Choroid plexus epithelial cell (primary cell): Measurements from ENCODE around the gene SPTLC3.
"Not testable (repeated sequence)": the region's sequence is repeated elsewhere in the genome, so short reads cannot be mapped to it uniquely, and the experiment has no call there.

Experiments
- DNase-seq: peaks from one replicate; pipeline ENCODE4 v3.0.0-alpha.2; 2010; ENCODE audit warnings: low read depth
- H3K4me3 ChIP-seq: 2 replicates; pipeline ENCODE4 v1.5.1; 2011; ENCODE audit warnings: low read depth, mild to moderate bottlenecking, control low read depth, low read length, moderate library complexity
- TF ChIP-seq, protein P1 (sequence below): conservative IDR thresholded peaks from 2 replicates; pipeline ENCODE4 v1.5.1; 2011; ENCODE audit warnings: low read depth, mild to moderate bottlenecking, control low read depth, inconsistent platforms, low read length, moderate library complexity

Gene SPTLC3

DNA sequence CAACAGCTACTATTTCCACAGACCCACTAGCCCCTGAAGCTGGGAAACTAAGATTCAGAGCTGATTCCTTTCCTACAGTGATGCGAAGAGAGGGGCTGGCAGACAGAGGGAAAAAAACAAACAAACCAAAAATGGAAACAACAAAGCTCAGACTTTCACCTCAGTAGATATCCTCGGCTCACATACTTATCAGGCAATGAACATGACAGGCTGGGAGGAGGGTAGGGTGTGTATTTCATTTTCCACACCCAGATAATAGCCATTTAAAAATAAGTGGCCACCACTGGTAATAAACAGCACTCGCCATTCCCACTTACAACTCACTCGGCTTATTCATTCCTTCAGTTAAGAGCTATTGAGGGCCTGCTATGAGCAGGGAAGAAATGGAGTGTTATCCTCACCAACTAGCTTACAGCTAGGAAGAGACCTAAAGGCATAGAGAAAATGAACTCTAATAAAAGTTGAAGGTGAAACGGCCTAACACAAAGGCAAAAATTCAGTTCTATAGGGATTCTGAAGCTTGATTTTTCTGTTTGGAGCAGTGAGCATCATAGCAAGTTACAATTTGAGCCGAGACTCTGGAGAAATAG lies 32.0 kb upstream of the SPTLC3 start:
- TF ChIP-seq, protein P1, sequence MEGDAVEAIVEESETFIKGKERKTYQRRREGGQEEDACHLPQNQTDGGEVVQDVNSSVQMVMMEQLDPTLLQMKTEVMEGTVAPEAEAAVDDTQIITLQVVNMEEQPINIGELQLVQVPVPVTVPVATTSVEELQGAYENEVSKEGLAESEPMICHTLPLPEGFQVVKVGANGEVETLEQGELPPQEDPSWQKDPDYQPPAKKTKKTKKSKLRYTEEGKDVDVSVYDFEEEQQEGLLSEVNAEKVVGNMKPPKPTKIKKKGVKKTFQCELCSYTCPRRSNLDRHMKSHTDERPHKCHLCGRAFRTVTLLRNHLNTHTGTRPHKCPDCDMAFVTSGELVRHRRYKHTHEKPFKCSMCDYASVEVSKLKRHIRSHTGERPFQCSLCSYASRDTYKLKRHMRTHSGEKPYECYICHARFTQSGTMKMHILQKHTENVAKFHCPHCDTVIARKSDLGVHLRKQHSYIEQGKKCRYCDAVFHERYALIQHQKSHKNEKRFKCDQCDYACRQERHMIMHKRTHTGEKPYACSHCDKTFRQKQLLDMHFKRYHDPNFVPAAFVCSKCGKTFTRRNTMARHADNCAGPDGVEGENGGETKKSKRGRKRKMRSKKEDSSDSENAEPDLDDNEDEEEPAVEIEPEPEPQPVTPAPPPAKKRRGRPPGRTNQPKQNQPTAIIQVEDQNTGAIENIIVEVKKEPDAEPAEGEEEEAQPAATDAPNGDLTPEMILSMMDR, result no peak
- no peak for DNase-seq
- no peak overlapping the region for H3K4me3 ChIP-seq

DNA sequence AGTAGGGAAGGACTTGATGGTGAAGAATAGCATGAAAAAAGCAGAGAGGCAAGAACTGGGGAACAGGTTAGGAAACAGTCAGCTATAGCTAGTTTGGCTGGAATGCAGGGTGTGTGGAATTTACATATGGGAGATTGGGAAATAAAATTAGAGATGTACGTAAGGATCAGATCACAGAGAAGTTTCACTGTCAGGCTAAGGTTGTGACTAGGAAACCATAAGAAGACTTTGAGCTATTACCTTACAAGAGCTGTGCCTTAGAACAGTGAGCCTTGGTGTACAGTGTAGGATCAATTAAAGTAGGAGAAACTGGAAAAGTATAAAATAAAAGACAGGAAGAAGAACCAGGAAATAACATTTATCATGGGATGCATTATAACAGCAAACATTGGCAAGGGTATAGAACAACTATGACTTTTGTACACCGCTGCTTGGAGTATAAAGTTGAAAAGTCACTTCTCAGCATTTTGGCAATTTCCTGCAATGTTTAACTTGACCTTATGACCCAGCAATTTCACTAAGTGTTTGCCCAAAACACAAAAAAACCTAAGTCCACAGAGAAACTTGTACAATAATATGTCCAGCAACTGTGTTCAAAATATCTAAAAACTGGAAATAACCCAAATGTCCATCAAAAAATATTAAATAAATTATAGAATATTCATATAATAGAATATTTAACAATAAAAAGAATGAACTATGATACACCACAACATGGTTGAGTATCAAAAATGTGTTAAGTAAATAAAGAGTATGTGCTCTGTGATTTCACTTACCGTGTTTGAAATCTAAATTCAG lies 31.2 kb upstream of the SPTLC3 start:
- no peak overlapping the region for H3K4me3 ChIP-seq
- TF ChIP-seq, protein P1, result no peak
- no peak for DNase-seq

DNA sequence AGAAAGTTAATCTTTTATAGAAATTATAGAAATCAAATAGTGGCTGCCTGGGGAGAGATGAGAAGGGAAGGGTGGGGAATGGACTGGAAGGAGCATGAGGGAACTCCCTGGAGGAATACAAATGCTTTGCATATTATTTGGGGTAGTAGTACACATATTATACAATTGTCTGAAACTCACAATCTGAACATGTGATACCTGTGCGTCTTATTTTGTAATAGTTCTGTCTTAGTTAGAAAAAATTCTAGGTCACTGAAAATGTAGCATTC lies 30.7 kb upstream of the SPTLC3 start:
- H3K4me3 ChIP-seq, result no peak overlapping the region
- TF ChIP-seq, protein P1, result no peak
- no peak for DNase-seq

DNA sequence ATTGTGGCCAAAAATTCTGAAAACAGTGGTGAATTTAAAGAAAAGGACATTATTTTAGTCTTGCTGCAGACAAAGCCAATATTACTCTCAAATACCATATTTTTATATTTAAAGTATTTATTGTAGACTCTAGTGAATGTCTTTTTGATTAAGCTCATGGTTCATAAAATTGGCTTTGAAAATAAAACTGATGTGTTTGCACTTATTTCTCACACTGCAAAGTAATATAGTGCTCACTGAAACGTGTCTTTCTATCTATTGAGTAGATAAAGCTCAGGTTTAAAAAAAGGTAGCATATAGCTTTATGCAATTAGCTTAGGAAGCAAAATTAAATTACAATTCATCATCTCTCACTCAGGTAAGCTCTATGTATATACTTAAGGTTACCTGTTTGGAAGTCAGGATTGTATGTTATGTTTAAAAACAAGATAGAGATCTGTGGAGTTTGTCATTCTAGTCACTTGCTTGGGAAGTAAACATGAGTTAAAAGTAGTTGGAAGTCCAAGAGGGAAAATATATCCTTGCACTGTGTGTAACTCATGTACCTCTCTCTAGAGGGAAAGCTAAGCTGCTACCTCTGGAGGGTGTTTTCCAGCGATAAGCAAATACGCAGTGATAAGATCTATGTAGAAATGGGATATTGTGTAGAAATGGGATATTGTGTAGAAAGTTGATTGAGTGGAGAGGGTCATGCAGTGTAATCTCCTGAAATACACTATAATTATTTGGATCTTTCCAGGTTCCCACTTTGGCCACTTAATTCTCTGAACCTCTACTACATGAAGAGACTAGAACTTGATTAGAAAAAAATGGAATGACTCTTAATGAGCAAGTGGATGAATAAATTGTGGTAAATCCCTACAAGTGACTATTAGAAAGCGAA lies 29.9 kb upstream of the SPTLC3 start:
- no peak for DNase-seq
- TF ChIP-seq, protein P1, result no peak
- no peak overlapping the region for H3K4me3 ChIP-seq

DNA sequence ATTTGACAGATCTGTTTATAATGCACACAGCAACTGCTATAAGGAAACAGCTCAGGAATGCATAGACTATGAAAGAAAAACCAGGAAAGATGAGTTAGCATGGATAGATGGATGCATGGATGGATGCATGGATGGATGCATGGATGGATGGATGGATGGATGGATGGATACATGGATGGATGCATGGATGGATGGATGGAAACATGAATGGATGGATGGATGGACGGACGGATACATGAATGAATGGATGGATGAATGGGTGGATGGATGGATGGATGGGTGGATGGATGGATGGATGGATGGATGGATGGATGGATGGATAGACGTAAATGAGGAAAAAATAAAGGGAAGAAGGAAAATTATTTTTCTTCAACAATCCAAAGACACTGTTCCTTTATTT lies 29.1 kb upstream of the SPTLC3 start:
- not testable (repeated sequence) for DNase-seq, H3K4me3 ChIP-seq

DNA sequence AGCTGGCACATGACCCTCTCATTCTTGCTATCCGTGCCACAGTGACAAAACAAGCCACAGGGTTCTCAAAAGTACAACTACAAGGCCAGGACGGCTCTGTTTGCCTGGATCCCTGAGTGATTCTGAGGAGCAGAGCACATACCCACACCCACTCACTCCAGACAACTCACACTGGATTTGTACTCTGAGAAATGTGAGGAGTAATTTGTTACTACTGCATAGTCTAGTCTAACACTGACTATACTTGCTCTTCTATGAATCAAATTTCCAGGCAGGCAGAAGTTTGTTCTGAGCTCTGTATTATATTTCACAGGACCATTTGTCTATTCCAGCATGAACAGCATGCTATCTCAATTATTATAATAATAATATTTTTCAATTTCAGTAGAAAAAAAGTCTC lies 26.7 kb upstream of the SPTLC3 start:
- no peak overlapping the region for H3K4me3 ChIP-seq
- no peak for DNase-seq
- TF ChIP-seq, protein P1, result no peak

DNA sequence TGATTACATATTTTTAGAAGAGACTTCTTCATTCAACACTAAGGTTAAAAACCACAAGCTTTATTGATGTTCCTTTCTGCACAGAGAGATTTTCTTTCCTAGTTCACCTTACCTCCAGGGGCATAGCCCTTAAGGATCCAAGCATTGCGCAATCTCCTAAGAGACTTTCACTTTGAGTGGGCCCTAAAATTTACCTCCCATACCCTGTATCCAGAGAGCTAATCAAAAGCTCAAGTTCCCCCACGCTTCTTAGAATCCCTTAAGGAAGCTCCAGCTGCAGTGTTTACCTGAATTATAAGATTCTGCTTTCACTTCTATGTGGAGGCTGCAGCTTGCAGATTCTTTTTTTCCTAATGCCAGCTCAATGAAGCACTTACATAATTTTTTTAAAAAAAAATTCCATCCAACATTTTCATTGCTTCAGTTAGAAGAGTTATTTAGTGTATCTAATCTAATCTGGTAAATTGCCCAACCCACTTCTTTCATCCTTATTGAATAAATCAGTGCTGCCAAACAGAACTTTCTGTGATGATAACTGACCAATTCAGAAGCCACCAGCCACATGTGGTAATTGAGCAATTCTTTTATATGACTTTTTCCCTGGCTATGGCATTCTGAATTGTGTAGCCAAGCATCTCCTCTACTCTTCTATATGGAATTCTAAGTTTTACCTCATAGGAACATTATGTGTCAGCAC lies 24.6 kb upstream of the SPTLC3 start:
- no peak for DNase-seq
- no peak overlapping the region for H3K4me3 ChIP-seq
- TF ChIP-seq, protein P1, result no peak
